HepG2 (cell line): ENCODE data around the gene ZNF217. TPM values are rescaled to one million over a fixed set of nuclear protein-coding genes. Genes with fewer than 3 reads are reported as not detected.
A peak's percentile ranks its signal among the peaks of the same experiment; 100 is the strongest.

ENCODE experiments used
- ETV5 ChIP-seq: IDR thresholded peaks from 2 replicates; pipeline ENCODE4 v1.6.1; 2018; ENCODE audit warnings: missing biosample characterization, missing genetic modification reagents, inconsistent platforms, borderline replicate concordance
- RARA ChIP-seq: IDR thresholded peaks from 2 replicates; pipeline ENCODE4 v1.6.1; 2016; ENCODE audit warnings: missing genetic modification reagents, missing compliant biosample characterization
- ZNF431 ChIP-seq: sonication (generic); formaldehyde crosslinking; IDR thresholded peaks from 2 replicates; pipeline ENCODE4 v1.9.0; 2022; ENCODE audit warnings: missing genetic modification reagents, low read depth, mild to moderate bottlenecking, borderline replicate concordance
- polyA plus RNA-seq, 8 experiments: library from polyadenylated mRNA; depleted of rRNA in 3 of 8; stranded (reverse) in 7 of 8; unstranded in 1 of 8; fragments of >200 nt; fragmentation: Illumina TruSeq in 4 of 8; extraction: Trizol in 4 of 8; gene quantifications; 2 replicates each; pipeline versions ENCODE4 v1.2.1 to v1.2.3, GENCODE V29; 2011 to 2016; ENCODE audit warnings: low read depth in 4 of 8, missing spikeins in 1 of 8, mixed read lengths in 1 of 8; ENCODE audit not compliant: insufficient read depth in 1 of 8
- total RNA-seq, 5 experiments: library from RNA; depleted of rRNA; stranded (reverse); fragments of >200 nt; fragmentation: Illumina TruSeq; extraction: Trizol; gene quantifications; 2 replicates each; pipeline ENCODE4 v1.2.3, GENCODE V29; 2016; ENCODE audit warnings: low read depth in 1 of 5
- TF ChIP-seq, protein P1 (sequence below), 2 experiments: sonication (generic) in 1 of 2; formaldehyde crosslinking in 1 of 2; IDR thresholded peaks; 2 replicates each; pipeline versions ENCODE4 v1.4.0 to v1.6.1; 2018 to 2020; ENCODE audit warnings: missing genetic modification reagents in 2 of 2, borderline replicate concordance in 1 of 2, low read depth in 1 of 2, mild to moderate bottlenecking in 1 of 2, missing biosample characterization in 1 of 2
- TF ChIP-seq, protein P2 (sequence below): sonication (generic); formaldehyde crosslinking; IDR thresholded peaks from 2 replicates; pipeline ENCODE4 v1.8.1; 2023; ENCODE audit warnings: mild to moderate bottlenecking, missing genetic modification reagents, borderline replicate concordance
- TF ChIP-seq, protein P3 (sequence below): sonication (generic); formaldehyde crosslinking; IDR thresholded peaks from 2 replicates; pipeline ENCODE4 v1.5.0; 2020; ENCODE audit warnings: missing genetic modification reagents
- TF ChIP-seq, protein P4 (sequence below): sonication (generic); formaldehyde crosslinking; IDR thresholded peaks from 2 replicates; pipeline ENCODE4 v1.8.0; 2022; ENCODE audit warnings: missing genetic modification reagents, mild to moderate bottlenecking, moderate library complexity, borderline replicate concordance
- TF ChIP-seq, protein P5 (sequence below): sonication (generic); formaldehyde crosslinking; IDR thresholded peaks from 2 replicates; pipeline ENCODE4 v1.4.0; 2020; ENCODE audit warnings: mild to moderate bottlenecking, missing genetic modification reagents
- TF ChIP-seq, protein P6 (sequence below): IDR thresholded peaks from 2 replicates; pipeline ENCODE4 v1.6.1; 2016

The ZNF217 gene
- total and polyA plus RNA-seq, 2 of the 13 experiments (the other 11 are each of a cell fraction or from before 2014, with no cell fraction given), result 22.3 to 29.8 TPM

DNA sequence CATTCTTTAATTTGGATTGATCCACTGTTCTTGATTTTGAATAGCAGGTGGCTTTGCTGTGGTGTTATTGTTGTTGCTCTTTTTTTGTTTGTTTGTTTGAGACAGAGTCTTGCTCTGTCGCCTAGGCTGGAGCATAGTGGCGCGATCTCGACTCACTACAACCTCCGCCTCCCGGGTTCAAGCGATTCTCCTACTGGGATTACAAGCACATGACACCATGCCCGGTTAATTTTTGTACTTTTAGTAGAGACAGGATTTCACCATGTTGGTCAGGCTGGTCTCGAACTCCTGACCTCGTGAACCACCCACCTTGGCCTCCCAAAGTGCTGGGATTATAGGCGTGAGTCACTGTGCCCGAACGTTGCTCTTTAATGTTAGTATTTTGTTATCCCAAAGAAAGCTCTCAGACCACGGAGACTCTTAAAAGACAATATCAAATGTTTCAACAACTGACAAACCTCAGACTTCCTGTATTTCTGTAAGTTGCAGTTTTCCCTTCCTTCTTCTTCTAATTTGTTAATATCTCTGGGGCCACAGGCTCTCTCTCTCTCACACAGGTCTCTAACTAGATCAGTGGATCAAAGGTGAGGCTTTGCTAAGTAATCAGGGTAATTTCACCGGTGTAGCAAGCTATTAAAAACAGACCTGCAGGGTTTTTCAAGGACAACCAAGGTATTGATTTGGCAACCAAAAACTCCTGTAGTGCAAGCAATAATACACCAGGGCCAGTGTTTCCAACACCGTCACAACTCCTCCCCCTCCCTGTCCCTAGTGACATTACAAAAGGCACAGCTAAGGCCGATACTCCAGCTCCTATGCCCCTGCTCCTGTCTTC is 48.8 kb upstream of the ZNF217 start (continued):
- TF ChIP-seq, protein P1, sequence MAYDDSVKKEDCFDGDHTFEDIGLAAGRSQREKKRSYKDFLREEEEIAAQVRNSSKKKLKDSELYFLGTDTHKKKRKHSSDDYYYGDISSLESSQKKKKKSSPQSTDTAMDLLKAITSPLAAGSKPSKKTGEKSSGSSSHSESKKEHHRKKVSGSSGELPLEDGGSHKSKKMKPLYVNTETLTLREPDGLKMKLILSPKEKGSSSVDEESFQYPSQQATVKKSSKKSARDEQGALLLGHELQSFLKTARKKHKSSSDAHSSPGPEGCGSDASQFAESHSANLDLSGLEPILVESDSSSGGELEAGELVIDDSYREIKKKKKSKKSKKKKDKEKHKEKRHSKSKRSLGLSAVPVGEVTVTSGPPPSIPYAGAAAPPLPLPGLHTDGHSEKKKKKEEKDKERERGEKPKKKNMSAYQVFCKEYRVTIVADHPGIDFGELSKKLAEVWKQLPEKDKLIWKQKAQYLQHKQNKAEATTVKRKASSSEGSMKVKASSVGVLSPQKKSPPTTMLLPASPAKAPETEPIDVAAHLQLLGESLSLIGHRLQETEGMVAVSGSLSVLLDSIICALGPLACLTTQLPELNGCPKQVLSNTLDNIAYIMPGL (CRISPR knock-in tag; IDR thresholded peaks at IDR 0.05; ENCODE audit: borderline replicate concordance in 1 of 2, low read depth in 1 of 2), result peak in 1 of 2 experiments; percentile 72; a peak in 3 of 4 replicates
- TF ChIP-seq, protein P2, sequence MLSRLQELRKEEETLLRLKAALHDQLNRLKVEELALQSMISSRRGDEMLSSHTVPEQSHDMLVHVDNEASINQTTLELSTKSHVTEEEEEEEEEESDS, result 0 out of 2 replicates have a peak, but pooled peaks have one; percentile 79
- TF ChIP-seq, protein P3, sequence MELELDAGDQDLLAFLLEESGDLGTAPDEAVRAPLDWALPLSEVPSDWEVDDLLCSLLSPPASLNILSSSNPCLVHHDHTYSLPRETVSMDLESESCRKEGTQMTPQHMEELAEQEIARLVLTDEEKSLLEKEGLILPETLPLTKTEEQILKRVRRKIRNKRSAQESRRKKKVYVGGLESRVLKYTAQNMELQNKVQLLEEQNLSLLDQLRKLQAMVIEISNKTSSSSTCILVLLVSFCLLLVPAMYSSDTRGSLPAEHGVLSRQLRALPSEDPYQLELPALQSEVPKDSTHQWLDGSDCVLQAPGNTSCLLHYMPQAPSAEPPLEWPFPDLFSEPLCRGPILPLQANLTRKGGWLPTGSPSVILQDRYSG (CRISPR knock-in tag), result no peak
- peak; percentile 43 for TF ChIP-seq ETV5
- TF ChIP-seq, protein P4, sequence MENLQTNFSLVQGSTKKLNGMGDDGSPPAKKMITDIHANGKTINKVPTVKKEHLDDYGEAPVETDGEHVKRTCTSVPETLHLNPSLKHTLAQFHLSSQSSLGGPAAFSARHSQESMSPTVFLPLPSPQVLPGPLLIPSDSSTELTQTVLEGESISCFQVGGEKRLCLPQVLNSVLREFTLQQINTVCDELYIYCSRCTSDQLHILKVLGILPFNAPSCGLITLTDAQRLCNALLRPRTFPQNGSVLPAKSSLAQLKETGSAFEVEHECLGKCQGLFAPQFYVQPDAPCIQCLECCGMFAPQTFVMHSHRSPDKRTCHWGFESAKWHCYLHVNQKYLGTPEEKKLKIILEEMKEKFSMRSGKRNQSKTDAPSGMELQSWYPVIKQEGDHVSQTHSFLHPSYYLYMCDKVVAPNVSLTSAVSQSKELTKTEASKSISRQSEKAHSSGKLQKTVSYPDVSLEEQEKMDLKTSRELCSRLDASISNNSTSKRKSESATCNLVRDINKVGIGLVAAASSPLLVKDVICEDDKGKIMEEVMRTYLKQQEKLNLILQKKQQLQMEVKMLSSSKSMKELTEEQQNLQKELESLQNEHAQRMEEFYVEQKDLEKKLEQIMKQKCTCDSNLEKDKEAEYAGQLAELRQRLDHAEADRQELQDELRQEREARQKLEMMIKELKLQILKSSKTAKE (CRISPR knock-in tag), result peak; percentile 62
- TF ChIP-seq RARA (CRISPR knock-in tag), result peak; percentile 71
- TF ChIP-seq, protein P5, sequence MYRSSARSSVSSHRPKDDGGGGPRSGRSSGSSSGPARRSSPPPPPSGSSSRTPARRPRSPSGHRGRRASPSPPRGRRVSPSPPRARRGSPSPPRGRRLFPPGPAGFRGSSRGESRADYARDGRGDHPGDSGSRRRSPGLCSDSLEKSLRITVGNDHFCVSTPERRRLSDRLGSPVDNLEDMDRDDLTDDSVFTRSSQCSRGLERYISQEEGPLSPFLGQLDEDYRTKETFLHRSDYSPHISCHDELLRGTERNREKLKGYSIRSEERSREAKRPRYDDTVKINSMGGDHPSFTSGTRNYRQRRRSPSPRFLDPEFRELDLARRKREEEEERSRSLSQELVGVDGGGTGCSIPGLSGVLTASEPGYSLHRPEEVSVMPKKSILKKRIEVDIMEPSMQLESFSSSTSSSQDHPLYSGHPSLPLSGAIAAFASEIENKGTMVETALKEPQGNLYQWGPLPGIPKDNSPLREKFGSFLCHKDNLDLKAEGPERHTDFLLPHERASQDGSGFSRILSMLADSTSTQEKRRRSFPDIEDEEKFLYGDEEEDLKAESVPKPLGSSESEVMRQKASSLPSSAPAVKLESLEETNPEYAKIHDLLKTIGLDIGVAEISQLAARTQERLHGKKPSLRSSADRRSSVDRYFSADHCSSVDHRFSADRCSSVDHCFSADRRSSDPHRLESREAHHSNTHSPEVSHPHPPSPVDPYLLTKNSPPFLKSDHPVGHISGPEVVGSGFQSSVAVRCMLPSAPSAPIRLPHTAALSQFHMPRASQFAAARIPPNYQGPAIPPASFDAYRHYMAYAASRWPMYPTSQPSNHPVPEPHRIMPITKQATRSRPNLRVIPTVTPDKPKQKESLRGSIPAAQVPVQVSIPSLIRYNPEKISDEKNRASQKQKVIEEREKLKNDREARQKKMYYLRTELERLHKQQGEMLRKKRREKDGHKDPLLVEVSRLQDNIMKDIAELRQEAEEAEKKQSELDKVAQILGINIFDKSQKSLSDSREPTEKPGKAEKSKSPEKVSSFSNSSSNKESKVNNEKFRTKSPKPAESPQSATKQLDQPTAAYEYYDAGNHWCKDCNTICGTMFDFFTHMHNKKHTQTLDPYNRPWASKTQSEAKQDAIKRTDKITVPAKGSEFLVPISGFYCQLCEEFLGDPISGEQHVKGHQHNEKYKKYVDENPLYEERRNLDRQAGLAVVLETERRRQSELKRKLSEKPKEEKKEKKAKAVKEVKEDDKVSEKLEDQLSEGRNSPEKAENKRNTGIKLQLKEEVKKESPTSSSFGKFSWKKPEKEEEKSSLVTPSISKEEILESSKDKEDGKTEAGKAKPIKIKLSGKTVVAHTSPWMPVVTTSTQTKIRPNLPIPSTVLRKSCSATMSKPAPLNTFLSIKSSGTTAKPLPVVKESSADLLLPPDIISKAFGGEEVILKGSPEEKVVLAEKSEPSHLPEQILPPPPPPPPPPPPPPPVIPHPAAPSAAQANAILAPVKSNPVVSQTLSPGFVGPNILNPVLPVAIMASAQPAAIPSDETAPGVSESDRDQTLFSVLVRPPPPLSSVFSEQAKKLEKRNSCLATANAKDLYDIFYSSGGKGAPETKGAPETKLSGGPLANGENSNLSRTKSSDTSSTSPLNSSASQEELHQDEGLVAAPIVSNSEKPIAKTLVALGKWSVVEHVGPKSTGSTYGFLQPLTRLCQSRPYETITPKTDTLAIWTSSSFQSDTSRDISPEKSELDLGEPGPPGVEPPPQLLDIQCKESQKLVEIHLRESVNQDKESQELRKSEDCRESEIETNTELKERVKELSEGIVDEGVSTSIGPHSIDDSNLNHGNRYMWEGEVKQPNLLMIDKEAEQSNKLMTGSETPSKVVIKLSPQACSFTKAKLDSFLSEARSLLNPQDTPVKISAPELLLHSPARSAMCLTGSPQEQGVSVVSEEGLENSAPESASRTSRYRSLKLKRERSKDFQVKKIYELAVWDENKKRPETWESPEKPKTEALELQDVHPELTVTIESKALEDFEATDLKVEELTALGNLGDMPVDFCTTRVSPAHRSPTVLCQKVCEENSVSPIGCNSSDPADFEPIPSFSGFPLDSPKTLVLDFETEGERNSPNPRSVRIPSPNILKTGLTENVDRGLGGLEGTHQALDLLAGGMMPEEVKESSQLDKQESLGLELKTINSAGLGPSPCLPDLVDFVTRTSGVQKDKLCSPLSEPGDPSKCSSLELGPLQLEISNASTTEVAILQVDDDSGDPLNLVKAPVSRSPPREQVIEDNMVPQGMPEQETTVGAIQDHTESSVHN (CRISPR knock-in tag), result 0 out of 2 replicates have a peak, but pooled peaks have one; percentile 45
- TF ChIP-seq, protein P6, sequence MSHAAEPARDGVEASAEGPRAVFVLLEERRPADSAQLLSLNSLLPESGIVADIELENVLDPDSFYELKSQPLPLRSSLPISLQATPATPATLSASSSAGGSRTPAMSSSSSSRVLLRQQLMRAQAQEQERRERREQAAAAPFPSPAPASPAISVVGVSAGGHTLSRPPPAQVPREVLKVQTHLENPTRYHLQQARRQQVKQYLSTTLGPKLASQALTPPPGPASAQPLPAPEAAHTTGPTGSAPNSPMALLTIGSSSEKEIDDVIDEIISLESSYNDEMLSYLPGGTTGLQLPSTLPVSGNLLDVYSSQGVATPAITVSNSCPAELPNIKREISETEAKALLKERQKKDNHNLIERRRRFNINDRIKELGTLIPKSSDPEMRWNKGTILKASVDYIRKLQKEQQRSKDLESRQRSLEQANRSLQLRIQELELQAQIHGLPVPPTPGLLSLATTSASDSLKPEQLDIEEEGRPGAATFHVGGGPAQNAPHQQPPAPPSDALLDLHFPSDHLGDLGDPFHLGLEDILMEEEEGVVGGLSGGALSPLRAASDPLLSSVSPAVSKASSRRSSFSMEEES, result no peak; the same call in 1 of the 2 replicates
- TF ChIP-seq ZNF431 (CRISPR knock-in tag), result no peak; the same call in 1 of the 2 replicates
